SKM-1 treated with dmso at 0.1 percent for 144 hours (cell line): ENCODE measurements around the gene LSM5.
A peak's percentile ranks its signal among the peaks of the same experiment; 100 is the strongest.
"Not testable (repeated sequence)": the region's sequence is repeated elsewhere in the genome, so short reads cannot be mapped to it uniquely, and the experiment has no call there.

Experiments
- DNase-seq: peaks from one replicate; lab custom pipeline; 2025; ENCODE audit not compliant: unreplicated experiment; lab: John Stamatoyannopoulos, UW

LSM5 gene

DNA sequence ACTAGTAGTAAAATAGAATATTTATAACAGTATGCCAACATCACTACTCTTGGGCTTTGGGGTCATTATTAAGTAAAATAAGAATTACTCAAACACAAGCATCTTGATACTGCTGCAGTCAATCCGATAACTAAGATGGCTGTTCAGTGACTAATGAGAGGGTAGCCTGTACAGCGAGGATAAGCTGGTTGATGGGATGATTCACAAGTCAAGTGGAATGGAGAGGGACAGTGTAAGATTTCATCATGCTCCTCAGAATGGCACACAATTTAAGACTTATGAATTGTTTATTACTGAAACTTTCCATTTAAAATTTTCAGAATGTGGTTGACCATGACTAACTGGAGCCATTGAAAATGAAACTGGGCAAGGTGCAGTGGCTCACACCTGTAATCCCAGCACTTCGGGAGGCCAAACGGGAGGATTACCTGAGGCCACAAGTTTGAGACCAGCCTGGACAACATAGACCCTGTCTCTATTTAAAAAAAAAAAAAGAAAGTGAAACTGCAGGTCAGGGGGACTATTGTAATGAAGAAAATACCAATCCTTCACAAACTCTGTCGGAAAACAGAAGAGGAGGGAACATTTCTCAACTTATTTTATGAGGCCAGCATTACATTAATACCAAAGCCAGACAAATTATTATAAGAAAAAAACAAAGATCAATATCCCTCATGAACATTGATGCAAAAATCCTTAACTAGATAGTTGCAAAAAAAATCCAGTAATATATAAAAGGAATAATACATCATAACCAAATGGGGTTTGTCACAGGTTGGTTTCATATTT is 16.3 kb upstream of the LSM5 start:
- no peak for DNase-seq

DNA sequence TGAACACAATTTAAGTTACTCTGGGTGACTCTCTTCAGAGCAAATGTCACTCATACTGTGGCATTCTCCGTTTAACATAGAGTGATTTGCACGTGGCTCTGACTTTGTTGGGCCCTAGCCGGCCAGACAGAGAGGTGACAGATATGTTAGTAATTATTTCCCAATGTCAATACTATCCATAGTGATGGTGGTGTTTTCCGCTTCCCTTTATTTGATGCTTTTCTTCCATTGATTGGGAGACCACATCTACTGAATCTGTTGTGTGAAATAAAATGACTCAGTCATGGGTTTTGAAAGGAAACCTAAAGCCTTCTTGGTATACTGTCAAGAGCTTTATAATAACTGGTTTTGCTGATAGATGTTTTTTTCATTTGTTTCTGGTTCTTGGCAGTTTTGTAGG is 12.5 kb upstream of the LSM5 start:
- no peak for DNase-seq

DNA sequence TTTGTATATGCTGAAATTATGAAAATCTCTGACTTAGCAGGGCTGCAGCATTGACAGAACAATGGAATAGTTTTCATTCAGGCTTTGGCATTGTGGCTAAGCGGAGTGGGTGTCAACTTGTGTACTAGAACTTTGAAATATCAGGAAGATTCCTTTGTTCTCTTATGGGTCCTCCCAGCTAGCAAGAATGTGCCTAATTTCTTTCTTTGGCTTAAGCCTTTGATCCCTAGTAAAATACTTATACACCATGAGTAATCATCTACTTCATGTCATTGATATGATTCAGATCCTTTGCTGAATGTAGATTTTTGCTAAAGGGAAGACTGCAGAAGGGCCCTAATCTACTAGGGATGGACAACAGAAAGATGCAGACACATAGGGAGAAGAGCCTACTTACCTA is 11.3 kb upstream of the LSM5 start:
- DNase-seq: no peak

DNA sequence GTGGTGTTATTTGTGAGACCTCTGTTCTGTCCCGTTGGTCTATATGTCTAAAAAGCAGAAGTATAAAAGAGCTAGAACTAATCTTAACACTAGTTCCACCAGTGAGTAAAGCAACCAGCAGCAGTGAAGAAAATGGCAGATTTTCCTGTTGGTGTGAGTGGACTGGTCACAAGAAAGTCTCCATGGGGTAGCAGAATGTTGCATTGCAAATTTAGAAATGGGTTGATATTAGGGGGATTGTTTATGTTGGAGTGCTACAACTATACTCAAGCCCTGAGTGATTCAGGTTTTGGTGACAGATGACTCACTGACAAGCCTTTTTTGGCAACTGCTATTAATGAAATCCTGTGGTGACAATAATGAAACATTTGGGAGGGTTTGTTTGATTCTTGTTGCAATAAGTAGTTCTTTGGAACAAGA is 10.8 kb upstream of the LSM5 start:
- peak; percentile 57 for DNase-seq

DNA sequence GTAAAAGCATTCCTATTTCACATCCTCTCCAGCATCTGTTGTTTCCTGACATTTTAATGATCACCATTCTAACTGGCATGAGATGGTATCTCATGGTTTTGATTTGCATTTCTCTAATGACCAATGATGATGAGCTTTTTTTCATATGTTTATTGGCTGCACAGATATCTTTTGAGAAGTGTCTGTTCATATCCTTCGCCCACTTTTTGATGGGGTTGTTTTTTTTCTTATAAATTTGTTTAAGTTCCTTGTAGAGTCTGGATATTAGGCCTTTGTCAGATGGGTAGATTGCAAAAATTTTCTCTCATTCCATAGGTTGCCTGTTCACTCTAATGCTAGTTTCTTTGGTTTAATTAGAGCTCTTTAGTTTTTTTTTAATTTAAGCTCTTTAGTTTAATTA is 10.0 kb upstream of the LSM5 start:
- not testable (repeated sequence) for DNase-seq

DNA sequence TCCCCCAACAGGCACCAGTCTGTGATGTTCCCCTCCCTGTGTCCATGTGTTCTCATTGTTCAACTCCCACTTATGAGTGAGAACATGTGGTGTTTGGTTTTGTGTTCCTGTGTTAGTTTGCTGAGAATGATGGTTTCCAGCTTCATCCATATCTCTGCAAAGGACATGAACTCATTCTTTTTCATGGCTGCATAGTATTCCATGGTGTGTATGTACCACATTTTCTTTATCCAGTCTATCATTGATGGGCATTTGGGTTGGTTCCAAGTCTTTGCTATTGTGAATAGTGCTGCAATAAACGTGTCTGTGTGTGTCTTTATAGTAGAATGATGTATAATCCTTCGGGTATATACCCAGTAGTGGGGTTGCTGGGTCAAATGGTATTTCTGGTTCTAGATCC is 9.6 kb upstream of the LSM5 start:
- DNase-seq: not testable (repeated sequence)

DNA sequence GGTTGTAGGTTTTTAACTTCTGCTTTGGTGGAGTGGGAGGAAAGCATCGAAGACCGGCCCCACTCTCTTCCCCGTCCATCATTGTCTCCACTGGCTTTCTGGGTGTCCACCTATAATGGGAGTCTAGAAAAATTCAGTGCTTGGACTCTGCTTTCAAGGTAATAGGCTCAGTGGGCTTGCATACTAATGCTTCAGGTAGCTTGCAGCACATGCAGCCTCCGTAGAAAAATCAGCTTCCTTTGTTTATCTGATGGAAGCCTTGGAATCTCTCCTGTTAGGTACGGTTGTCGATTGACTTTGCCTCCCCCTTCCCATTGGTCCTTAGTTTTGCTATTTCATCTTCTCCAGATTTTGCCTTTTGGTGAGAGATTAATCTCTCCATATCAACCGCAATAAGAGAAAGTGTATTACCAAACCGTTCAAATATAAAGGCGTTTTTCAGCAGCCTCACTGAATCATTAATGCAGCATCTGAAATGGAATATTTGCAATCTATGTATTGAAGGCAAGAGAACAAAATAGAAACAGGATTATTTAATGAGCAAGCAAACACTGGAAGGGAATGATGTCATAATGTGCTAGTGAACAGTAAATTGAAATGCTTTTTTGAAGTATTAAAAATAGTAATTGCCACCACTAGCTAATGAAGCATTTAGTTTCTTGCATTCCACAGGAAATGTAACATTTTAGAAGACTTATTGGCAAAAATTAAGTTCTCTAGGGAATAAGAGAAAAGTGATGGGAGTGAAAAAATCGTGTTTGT is 6.1 kb upstream of the LSM5 start:
- no peak for DNase-seq

DNA sequence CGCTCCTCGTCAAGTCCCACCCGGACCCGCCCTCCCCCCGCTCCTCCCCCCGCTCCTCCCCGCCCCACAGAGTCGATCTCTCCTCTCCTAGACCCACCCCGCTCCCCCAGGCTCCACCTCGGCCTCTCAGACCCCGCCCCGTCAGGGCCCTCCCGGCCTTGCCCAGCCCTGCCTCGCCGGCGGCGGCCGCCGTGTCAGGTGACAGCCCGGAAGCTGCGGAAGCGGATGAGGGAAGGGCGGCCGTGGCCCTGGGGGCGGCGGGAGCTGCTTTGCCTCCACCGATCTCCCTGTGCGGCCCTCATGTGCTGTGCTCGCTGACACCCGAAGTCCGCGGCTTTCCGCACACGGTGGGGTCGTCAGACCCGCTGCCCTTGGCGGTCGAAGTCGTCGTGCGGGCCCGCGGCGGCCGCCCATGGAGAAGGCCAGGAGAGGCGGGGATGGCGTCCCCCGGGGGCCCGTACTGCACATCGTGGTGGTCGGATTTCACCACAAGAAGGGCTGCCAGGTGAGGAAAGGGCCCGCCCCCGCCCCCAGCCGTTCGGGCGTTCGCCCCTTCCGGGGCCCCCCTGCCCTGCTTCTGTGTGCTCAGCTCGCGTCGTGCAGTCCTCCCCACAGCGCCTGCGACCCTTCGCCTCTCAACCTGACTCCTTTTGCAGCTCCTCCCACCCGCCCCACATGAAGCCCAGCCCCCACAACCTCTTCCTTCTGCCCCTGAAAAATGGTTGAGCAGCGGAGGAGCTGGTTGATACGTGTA is 5.3 kb upstream of the LSM5 start, which contains the start of gene AVL9:
Gene AVL9, plus strand, starts transcription at position 192 of the 754 bp plus-strand sequence. Its CDS starts 221 bp downstream, at position 413.
- peak; percentile 93 for DNase-seq

DNA sequence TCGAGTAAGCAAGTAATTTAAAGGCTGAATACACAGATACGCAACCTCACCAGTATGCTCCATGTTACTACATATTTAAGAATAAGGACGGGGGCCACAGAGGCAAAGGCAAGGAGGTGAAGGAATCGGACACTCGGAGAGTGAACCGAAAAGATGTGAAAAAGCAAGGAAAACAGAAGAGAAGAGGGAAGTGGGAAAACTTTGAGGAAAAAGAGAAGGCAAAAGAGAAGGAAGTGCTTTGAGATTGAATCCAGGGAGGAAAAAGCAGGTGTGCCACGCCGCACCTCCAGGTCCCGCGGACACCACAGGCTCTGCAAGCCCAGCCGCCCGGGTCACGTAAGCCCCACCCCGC is 4.7 kb upstream of the LSM5 start:
- DNase-seq: peak; percentile 58

DNA sequence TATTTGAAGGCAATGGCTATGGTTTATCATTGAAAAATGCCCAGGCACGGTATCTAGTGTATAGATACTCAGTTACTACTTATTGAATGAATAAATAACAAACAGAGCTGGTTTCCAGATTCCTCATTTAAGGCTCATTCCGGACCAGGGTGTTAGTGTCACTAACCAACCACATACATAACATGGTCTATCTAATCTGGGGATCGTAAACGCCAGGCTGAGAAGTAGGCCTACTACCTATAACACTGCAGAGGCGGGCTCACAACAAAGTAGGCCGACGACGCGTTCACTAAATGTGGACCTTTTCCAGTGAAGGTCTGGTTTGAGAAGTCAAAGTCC is 423 bp downstream of the LSM5 start:
- no peak for DNase-seq

DNA sequence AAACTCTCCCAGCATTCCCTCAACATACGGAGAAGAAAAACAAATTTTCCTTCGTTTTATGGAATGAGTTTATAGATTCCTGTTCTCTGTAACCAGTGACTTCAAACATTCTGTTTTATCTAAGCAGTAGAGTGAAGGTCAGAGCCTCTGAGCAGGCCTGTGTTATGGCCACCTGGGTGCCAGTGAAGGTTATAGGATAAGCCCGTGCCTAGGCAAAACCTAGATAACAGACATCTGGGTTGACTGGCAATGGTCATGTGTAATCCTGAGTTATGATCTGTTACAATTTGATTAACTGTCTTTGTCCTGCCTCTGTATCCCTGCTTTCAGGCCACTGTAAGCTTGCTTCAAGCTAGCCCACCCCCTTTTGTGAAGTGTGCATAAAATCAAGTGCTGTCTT is 8.3 kb downstream of the LSM5 start:
- DNase-seq: no peak

DNA sequence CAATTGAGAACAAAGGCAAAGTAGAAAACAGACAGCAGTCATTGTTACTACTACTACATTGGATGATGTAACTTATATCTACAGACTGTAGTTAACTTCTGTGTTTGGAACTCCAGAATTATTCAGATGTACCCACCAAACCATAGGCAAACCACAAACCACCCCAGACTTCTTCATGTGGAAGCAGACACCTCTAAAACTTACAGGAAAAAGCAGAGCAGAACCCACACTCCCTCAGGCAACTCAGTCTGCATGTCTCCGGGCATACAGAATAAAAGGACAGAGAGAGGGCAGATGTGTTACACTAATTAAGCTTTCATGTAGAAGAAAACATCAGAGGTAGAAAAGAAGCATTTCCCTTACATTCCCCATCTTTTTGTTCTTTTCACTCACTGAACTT is 9.0 kb downstream of the LSM5 start:
- DNase-seq: no peak

DNA sequence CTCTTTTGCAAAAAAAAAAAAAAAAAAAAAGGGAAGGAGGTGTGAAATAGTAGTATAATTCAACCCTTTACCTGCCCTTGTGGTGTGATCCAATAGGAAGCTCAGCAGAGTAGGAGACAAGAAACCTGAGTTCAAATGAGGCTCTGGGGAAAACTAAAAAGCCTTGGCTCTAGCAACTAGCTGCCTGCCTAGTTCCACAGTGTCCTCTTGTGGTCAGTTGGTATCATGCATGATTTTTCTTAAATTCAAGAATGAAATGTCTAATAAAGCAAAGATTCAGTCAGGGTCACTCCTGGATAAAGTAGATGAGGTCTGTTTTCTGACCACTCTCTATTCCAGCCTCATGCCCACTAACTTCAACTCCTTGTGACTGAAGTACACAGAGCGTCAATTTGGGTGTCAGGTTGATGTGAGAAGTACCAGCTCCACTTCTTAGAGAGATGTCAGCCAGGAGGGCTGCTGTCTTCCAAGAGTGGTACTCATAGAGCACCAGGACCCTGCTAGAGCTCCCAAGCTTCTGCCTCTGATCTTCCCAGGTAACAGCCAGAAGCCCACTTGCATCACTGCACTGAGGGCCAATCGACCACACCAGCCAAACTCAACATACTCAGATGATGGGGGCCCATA is 10.5 kb downstream of the LSM5 start:
- DNase-seq: peak; percentile 31

DNA sequence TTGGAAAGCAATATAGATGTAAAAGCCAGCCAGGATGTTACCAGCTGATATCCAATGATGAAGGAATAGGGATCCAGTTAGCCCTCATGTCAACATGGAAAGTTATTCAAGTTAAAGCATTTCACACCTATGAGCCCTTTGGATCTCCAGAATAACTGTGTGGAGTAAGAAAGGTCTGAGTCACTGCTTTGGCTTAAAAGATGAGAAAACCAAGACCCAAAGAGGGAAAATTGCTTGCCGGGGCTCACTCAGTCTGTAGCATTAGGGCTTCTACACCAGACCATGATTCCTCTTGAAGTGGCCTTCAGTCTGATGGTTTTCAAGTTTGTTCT is 12.6 kb downstream of the LSM5 start:
- no peak for DNase-seq

DNA sequence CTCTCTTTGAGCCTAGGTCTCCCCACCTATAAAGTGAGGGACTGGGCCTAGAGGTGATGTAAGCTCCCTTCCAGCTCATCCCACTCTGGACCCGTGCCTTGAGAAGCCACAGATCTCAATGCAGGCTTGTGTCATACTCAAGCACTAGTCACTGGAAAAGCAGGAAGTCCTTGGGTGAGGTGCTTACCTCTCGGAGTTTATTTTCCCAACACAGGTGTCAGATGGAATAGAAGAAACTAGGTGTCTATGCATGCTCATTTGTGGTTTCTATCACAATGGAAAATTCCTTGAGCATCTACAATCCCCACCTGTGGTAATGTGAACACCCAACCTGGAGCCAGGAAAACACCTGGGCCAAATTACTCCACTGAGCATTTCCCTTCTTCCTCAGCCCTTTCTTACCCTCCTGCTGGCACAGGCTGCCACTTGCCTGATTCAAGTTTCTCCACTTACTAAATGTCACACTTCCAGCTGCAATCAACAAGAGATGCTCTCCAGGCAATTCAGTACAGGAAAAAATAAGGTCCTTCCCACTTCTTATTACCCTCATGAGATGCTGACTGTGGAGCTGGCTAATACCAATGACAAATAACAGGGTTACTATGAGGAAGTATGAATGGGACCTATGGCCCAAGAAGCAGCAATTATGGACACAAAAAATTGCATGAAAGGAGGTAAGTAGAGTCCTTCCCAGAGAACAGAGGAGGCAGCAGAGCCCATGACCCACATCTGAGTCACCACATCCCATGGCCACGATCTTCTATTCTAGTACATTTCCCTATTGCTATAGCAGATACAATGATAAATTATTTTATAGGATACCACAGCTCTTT is 13.1 kb downstream of the LSM5 start:
- no peak for DNase-seq

DNA sequence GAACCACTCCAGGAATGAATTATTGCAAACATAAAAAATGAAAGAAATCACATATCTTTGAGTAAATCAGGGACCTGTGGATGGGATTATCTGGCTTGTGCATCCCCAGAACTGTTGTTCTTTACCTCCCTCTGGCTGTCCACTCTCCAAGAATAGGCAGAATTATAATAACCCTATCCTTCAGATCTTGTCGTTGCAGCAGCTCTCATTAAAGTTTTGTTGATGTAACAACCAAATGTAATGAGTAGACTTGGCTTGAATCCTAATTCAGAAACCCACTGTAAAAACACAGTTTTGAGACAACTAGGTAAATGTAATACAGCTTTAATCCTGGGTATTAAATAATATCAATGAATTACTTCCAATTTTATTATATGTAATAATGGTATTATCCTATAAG is 16.2 kb downstream of the LSM5 start:
- no peak for DNase-seq

DNA sequence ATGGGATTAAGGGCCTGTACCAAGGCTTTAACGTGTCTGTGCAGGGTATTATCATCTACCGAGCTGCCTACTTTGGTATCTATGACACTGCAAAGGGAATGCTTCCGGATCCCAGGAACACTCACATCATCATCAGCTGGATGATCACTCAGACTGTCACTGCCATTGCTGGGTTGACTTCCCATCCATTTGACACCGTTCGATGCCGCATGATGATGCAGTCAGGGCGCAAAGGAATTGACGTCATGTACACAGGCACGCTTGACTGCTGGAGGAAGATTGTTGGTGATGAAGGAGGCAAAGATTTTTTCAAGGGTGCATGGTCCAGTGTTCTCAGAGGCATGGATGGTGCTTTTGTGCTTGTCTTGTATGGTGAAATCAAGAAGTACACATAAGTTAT is 18.2 kb downstream of the LSM5 start:
- no peak for DNase-seq

DNA sequence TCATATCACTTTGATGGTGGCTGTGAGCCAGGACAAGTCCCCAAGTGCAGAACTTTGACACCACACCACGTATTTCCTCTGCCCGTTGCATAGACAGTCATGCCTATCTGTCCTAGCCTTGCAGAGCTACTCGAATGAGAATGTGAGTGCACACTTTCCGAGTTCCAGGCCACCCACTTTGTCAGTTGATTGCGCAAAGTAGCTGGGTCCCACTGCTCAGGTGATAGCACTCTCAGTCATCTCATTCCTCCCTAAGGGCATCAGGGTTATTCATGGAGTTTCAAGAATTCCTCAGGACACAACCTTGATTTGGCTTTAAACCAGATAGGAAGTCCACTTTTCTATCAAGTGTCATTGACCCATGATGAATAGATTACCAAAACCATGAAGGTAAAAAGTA is 19.3 kb downstream of the LSM5 start:
- DNase-seq: no peak

DNA sequence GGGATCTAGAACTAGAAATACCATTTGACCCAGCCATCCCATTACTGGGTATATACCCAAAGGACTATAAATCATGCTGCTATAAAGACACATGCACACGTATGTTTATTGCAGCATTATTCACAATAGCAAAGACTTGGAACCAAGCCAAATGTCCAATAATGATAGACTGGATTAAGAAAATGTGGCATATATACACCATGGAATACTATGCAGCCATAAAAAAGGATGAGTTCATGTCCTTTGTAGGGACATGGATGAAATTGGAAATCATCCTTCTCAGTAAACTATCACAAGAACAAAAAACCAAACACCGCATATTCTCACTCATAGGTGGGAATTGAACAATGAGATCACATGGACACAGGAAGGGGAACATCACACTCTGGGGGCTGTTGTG is 20.2 kb downstream of the LSM5 start:
- not testable (repeated sequence) for DNase-seq

DNA sequence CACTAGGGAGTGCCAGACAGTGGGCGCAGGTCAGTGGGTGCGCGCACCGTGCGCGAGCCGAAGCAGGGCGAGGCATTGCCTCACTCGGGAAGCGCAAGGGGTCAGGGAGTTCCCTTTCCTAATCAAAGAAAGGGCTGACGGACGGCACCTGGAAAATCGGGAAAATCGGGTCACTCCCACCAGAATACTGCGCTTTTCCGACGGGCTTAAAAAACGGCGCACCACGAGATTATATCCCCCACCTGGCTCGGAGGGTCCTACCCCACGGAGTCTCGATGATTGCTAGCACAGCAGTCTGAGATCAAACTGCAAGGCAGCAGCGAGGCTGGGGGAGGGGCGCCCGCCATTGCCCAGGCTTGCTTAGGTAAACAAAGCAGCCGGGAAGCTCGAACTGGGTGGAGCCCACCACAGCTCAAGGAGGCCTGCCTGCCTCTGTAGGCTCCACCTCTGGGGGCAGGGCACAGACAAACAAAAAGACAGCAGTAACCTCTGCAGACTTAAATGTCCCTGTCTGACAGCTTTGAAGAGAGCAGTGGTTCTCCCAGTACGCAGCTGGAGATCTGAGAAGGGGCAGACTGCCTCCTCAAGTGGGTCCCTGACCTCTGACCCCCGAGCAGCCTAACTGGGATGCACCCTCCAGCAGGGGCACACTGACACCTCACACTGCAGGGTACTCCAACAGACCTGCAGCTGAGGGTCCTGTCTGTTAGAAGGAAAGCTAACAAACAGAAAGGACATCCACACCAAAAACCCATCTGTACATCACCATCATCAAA is 25.4 kb downstream of the LSM5 start:
- DNase-seq: not testable (repeated sequence)
